Gastroesophageal sphincter (tissue), 4 donors: ENCODE data around the gene ARPIN. TPM values are rescaled to one million over a fixed set of nuclear protein-coding genes. Genes with fewer than 3 reads are reported as not detected.
"Not testable (repeated sequence)": the region's sequence is repeated elsewhere in the genome, so short reads cannot be mapped to it uniquely, and the experiment has no call there.

Experiments used
- ATAC-seq: fragments of 150-250 bp; one replicate; pipeline ENCODE4 v1.9.1; 2016; ENCODE audit warnings: mild to moderate bottlenecking, moderate library complexity
- H3K27ac ChIP-seq, 4 donors: fragments of 200-600 bp; sonication (generic) in 3 of 4; 1 replicate in 3 of 4; 2 replicates in 1 of 4; pipeline ENCODE4 v1.5.1; 2016 to 2019
- H3K27me3 ChIP-seq: fragments of 200-600 bp; sonication (generic); one replicate; pipeline ENCODE4 v1.5.1; 2019
- H3K36me3 ChIP-seq, 2 donors: fragments of 200-600 bp; sonication (generic); one replicate each; pipeline ENCODE4 v1.5.1; 2019; ENCODE audit warnings: control low read depth in 1 of 2
- H3K4me1 ChIP-seq, 3 donors: fragments of 200-600 bp; sonication (generic); 1 replicate in 2 of 3; 2 replicates in 1 of 3; pipeline ENCODE4 v1.5.1; 2016 to 2019; ENCODE audit warnings: control low read depth in 2 of 3
- H3K4me3 ChIP-seq, 2 donors: fragments of 200-600 bp; sonication (generic); one replicate each; pipeline ENCODE4 v1.5.1; 2019; ENCODE audit warnings: mild to moderate bottlenecking in 1 of 2, moderate library complexity in 1 of 2
- H3K9me3 ChIP-seq, 3 donors: fragments of 200-600 bp; sonication (generic); one replicate each; pipeline ENCODE4 v1.5.1; 2017 to 2019; ENCODE audit warnings: control low read depth in 2 of 3
- CTCF ChIP-seq, 4 experiments: fragments of 200-600 bp in 2 of 4; fragments of 450-650 bp in 2 of 4; sonication (generic) in 1 of 4; IDR thresholded peaks; one replicate each; pipeline ENCODE4 v1.5.1; 2017 to 2019; ENCODE audit warnings: antibody characterized with exemption in 4 of 4, mild to moderate bottlenecking in 2 of 4, moderate library complexity in 2 of 4
- EP300 ChIP-seq: sonication (generic); formaldehyde crosslinking; IDR thresholded peaks from one replicate; pipeline ENCODE4 v1.6.1; 2017; ENCODE audit warnings: antibody characterized with exemption, mild to moderate bottlenecking
- POLR2A ChIP-seq, 2 donors: fragments of 450-650 bp; IDR thresholded peaks; one replicate each; pipeline ENCODE4 v1.6.1; 2017; ENCODE audit warnings: antibody characterized with exemption in 2 of 2, mild to moderate bottlenecking in 2 of 2, moderate library complexity in 1 of 2
- POLR2AphosphoS5 ChIP-seq: sonication (generic); formaldehyde crosslinking; IDR thresholded peaks from one replicate; pipeline ENCODE4 v1.6.1; 2017; ENCODE audit warnings: antibody characterized with exemption
- WGBS, 2 donors: methylation state at CpG; one replicate each; pipeline ENCODE4 v1.1.5; 2018; ENCODE audit warnings: low coverage in 1 of 2; 5-methylcytosine and 5-hydroxymethylcytosine counted together
- total RNA-seq, 4 donors: library from RNA; depleted of rRNA; stranded (reverse); fragments of >200 nt; gene quantifications; one replicate each; pipeline ENCODE4 v1.1.0, GENCODE V29; 2016

ARPIN gene
- total RNA-seq, 4 donors from 2014 or later, result 20.9 to 25.4 (median 24.3) TPM

GRCh38 chr15:89947385-89947784, 34.6 kb upstream of the ARPIN start:
- no peaks in the 10 kb centered on the region for H3K9me3 ChIP-seq
- H3K36me3 ChIP-seq, result no peaks in the 10 kb centered on the region
- WGBS, 2 donors, result 86 to 94% methylated on average over 2 to 3 of the region's 3 CpGs
- H3K27me3 ChIP-seq, result no peaks in the 10 kb centered on the region
- ATAC-seq, result no peak
- TF ChIP-seq POLR2A (IDR thresholded peaks at IDR 0.05), result no peak
- no peak overlapping the region for H3K27ac ChIP-seq
- no peaks in the 10 kb centered on the region for H3K4me1 ChIP-seq
- H3K4me3 ChIP-seq, result no peak overlapping the region

DNA sequence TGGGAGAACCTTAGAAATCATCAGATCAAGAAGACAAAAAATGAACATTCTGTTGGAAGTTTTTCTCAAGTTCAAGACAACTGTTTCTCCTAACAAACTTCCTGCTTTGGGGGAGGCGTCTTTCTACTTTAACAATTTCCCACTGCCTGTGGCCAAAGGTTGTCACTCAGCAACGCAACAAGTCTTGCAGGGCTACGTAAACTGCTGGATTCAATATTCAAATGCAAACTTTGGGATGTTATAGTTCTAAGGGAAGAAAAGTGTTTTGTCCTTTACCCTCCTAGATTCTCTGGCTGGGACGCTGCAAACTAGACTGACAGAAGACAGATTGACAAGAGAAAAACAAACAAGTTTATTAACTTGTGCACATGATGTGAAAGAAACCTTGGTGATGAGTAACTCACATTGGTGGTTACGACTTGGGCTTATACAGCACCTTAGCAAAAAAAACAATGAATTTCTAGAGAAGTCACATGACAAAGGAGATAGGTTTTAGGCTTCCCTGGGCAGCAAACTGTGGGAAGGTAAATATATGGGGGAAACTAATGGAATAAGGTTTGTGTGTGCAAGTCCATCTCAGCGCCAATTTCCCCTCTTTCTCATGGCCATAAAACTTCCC, 34.0 kb upstream of the ARPIN start:
- Histone ChIP-seq H3K27ac (no peak overlapping the region), H3K4me1 (no peaks in the 10 kb centered on the region), H3K4me3 (no peak overlapping the region), H3K9me3 (no peaks in the 10 kb centered on the region), H3K36me3 (no peaks in the 10 kb centered on the region), H3K27me3 (no peaks in the 10 kb centered on the region)
- no peak for ATAC-seq
- TF ChIP-seq POLR2A (IDR thresholded peaks at IDR 0.05) (no peak), EP300 (no peak), POLR2AphosphoS5 (no peak), CTCF (IDR thresholded peaks at IDR 0.05) (no peak)
- whole genome bisulfite sequencing, 2 donors, result 88 to 89% methylated on average over 3 to 6 of the region's 6 CpGs

- ATAC-seq, result not testable (repeated sequence)
- 100% methylated on average over 1 to 3 of the region's 6 CpGs for whole genome bisulfite sequencing, 2 donors
Measured at GRCh38 chr15:89943721-89944120, 31.0 kb upstream of the ARPIN start.

GRCh38 chr15:89939910-89940309, 27.2 kb upstream of the ARPIN start:
- no peak for ATAC-seq
- no peaks in the 10 kb centered on the region for H3K9me3 ChIP-seq
- H3K4me3 ChIP-seq, result no peak overlapping the region
- no peaks in the 10 kb centered on the region for H3K27me3 ChIP-seq
- no peak overlapping the region for H3K27ac ChIP-seq
- TF ChIP-seq POLR2AphosphoS5, result no peak
- no peak for TF ChIP-seq EP300
- TF ChIP-seq CTCF (IDR thresholded peaks at IDR 0.05), result no peak
- no peak for TF ChIP-seq POLR2A (IDR thresholded peaks at IDR 0.05)
- no peaks in the 10 kb centered on the region for H3K36me3 ChIP-seq
- WGBS, 2 donors, result 42 to 55% methylated on average over 2 to 3 of the region's 3 CpGs
- H3K4me1 ChIP-seq, result no peaks in the 10 kb centered on the region

More at GRCh38 chr15:89943721-89944120, 31.0 kb upstream of the ARPIN start:
- H3K27ac ChIP-seq, H3K9me3 ChIP-seq, H3K36me3 ChIP-seq, H3K4me1 ChIP-seq, H3K27me3 ChIP-seq, H3K4me3 ChIP-seq: not testable (repeated sequence)

- not testable (repeated sequence) for H3K27me3 ChIP-seq, ATAC-seq, H3K4me3 ChIP-seq, H3K4me1 ChIP-seq, H3K9me3 ChIP-seq, H3K27ac ChIP-seq, H3K36me3 ChIP-seq
- WGBS, 2 donors, result 69 to 86% methylated on average over 1 to 2 of the region's 2 CpGs
Measured at GRCh38 chr15:89939377-89939776, 26.6 kb upstream of the ARPIN start.

DNA sequence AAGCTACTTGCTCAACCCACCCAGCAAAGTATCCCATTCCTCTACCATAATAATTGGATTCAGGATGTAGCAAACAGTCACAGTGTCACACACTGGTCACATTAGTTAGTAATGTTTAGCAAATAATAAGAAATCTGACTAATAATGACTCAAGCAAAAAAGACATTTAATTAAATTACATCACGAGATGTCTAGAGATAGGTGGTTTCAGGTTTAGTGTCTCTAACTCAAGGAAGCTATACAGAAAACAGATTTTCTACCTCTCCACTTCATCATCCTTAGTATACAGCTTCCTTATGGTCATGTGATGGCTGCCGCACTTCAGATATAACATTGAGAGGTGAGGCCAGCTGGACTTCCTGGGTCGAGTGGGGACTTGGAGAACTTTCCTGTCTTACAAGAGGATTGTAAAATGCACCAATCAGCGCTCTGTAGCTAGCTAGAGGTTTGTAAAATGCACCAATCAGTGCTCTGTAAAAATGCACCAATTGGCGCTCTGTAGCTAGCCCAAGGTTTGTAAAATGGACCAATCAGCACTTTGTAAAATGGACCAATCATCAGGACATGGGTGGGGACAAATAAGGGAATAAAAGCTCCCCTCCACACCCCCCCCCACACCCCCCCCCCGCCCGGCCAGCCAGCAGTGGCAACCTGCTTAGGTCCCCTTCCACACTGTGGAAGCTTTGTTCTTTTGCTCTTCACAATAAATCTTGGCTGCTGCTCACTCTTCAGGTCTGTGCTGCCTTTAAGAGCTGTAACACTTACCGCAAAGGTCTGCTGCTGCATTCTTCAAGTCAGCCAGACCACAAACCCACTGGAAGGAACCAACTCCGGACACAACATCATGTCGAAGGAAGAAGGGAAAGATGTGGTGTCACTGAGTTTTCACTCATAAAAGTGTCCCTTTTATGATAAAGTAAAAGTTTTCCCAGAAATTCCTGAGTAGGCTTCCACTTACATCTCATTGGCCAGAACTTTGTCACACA, 24.9 kb upstream of the ARPIN start:
- 71 to 77% methylated on average over 2 to 7 of the region's 10 CpGs for WGBS, 2 donors
- ATAC-seq, result no peak
- Histone ChIP-seq H3K4me3 (no peak overlapping the region), H3K27ac (no peak overlapping the region), H3K27me3 (no peaks in the 10 kb centered on the region), H3K9me3 (no peaks in the 10 kb centered on the region), H3K36me3 (no peaks in the 10 kb centered on the region), H3K4me1 (no peaks in the 10 kb centered on the region)
- TF ChIP-seq POLR2AphosphoS5, result no peak
- no peak for TF ChIP-seq POLR2A (IDR thresholded peaks at IDR 0.05)
- TF ChIP-seq CTCF (IDR thresholded peaks at IDR 0.05), result no peak
- TF ChIP-seq EP300, result no peak
